K562 (cell line): ENCODE results near the gene IRF6. TPM values are rescaled to one million over a fixed set of nuclear protein-coding genes. Genes with fewer than 3 reads are reported as not detected.
A peak's percentile ranks its signal among the peaks of the same experiment; 100 is the strongest.

Experiments used
- ATF6 ChIP-seq: sonication (generic); formaldehyde crosslinking; IDR thresholded peaks from 2 replicates; pipeline ENCODE4 v1.4.0; 2020; ENCODE audit warnings: mild to moderate bottlenecking, missing genetic modification reagents
- BDP1 ChIP-seq: IDR thresholded peaks from 3 replicates; pipeline ENCODE4 v1.6.1; 2011; ENCODE audit not compliant: insufficient read length, insufficient read depth
- DACH1 ChIP-seq: fragments of 450-650 bp; IDR thresholded peaks from 2 replicates; pipeline ENCODE4 v1.6.1; 2018; ENCODE audit not compliant: partially characterized antibody
- ELF4 ChIP-seq: fragments of 450-650 bp; formaldehyde crosslinking; IDR thresholded peaks from 2 replicates; pipeline ENCODE4 v1.4.0; 2022; ENCODE audit warnings: missing genetic modification characterization
- ETS2 ChIP-seq: IDR thresholded peaks from 2 replicates; pipeline ENCODE4 v1.6.1; 2016; ENCODE audit warnings: borderline replicate concordance, missing genetic modification characterization, mild to moderate bottlenecking, moderate library complexity, missing compliant biosample characterization; ENCODE audit not compliant: poor library complexity, severe bottlenecking
- FOXK1 ChIP-seq: sonication (generic); formaldehyde crosslinking; IDR thresholded peaks from 2 replicates; pipeline ENCODE4 v1.8.0; 2022; ENCODE audit warnings: missing genetic modification reagents, mild to moderate bottlenecking, borderline replicate concordance
- GTF3C2 ChIP-seq: IDR thresholded peaks from 3 replicates; pipeline ENCODE4 v1.6.1; 2011; ENCODE audit warnings: borderline replicate concordance, mild to moderate bottlenecking, moderate library complexity; ENCODE audit not compliant: insufficient read length; ENCODE audit errors: extremely low read depth
- NFE2 ChIP-seq: IDR thresholded peaks from 2 replicates; pipeline ENCODE4 v1.6.1; 2014; ENCODE audit warnings: antibody characterized with exemption, low read depth
- RUNX1 ChIP-seq: sonication (generic); IDR thresholded peaks from 2 replicates; pipeline ENCODE4 v1.6.1; 2016; ENCODE audit warnings: antibody characterized with exemption, low read depth
- ZBTB40 ChIP-seq, 2 experiments: fragments of 450-650 bp in 1 of 2; sonication (generic) in 1 of 2; formaldehyde crosslinking in 1 of 2; IDR thresholded peaks; 2 replicates each; pipeline versions ENCODE4 v1.7.1 to v1.9.0; 2016 to 2022; ENCODE audit warnings: inconsistent platforms in 1 of 2, mild to moderate bottlenecking in 1 of 2, missing genetic modification reagents in 1 of 2
- ZNF24 ChIP-seq: fragments of 450-650 bp; IDR thresholded peaks from 2 replicates; pipeline ENCODE4 v1.6.1; 2016
- ZNF778 ChIP-seq: fragments of 450-650 bp; formaldehyde crosslinking; IDR thresholded peaks from 2 replicates; pipeline ENCODE4 v1.4.0; 2020; ENCODE audit warnings: mild to moderate bottlenecking, moderate library complexity
- polyA plus RNA-seq, 8 experiments: library from polyadenylated mRNA; depleted of rRNA in 4 of 8; stranded (reverse) in 5 of 8; unstranded in 3 of 8; fragments of >200 nt; fragmentation: Nextera tagmentation in 2 of 8; fragmentation: Illumina TruSeq in 1 of 8; extraction: Ambion mirVana in 2 of 8; extraction: Trizol in 1 of 8; gene quantifications; 2 replicates each; pipeline versions ENCODE4 v1.2.1 to v1.2.3, GENCODE V29; 2011 to 2014; ENCODE audit warnings: inconsistent platforms in 1 of 8, missing spikeins in 1 of 8
- total RNA-seq, 7 experiments: library from RNA; depleted of rRNA in 6 of 7; stranded (reverse); fragments of >200 nt in 6 of 7; fragmentation: Illumina TruSeq in 2 of 7; extraction: Trizol in 2 of 7; gene quantifications; 2 replicates each; pipeline versions ENCODE4 v1.2.1 to v1.2.3, GENCODE V29; 2011 to 2021; ENCODE audit warnings: low replicate concordance in 1 of 7

IRF6 gene
- total and polyA plus RNA-seq, 9 of the 15 experiments (the other 6 are each of a cell fraction or from before 2014, with no cell fraction given), result 0.03 to 0.65 (median 0.17) TPM

GRCh38 chr1:209827384-209828262 lies 21.7 kb upstream of the IRF6 start, which contains the start of gene UTP25 (continued):
- TF ChIP-seq ZBTB40 (IDR thresholded peaks at IDR 0.05), result peak; percentile 89
- TF ChIP-seq ZBTB40 (CRISPR knock-in tag; IDR thresholded peaks at IDR 0.05), result peak; percentile 38; the same call in 1 of the 2 replicates
- peak; percentile 73; the same call in 1 of the 2 replicates for TF ChIP-seq ATF6
- no peak for TF ChIP-seq ETS2 (tag)
- TF ChIP-seq NFE2, result no peak
- no peak for TF ChIP-seq GTF3C2
- TF ChIP-seq BDP1, result no peak
- peak; percentile 83; the same call in 1 of the 2 replicates for TF ChIP-seq ELF4 (CRISPR knock-in tag)
- TF ChIP-seq FOXK1 (CRISPR knock-in tag), result peak; percentile 84; the same call in 1 of the 2 replicates
- TF ChIP-seq RUNX1, result 0 out of 2 replicates have a peak, but pooled peaks have one; percentile 18
- TF ChIP-seq DACH1, result peak; percentile 81
- peak; percentile 32; the same call in 1 of the 2 replicates for TF ChIP-seq ZNF24
- TF ChIP-seq ZNF778 (CRISPR knock-in tag), result no peak
